Tibial artery (tissue), 4 donors: ENCODE measurements around the gene RNF144A.

Experiments
- DNase-seq, 2 donors: peaks; one replicate each; pipeline ENCODE4 v3.0.0-alpha.2; 2019
- H3K27ac ChIP-seq, 2 donors: fragments of 200-600 bp; sonication (generic) in 1 of 2; 1 replicate in 1 of 2; 2 replicates in 1 of 2; pipeline ENCODE4 v1.5.1; 2018 to 2019; ENCODE audit warnings: mild to moderate bottlenecking in 1 of 2
- H3K27me3 ChIP-seq, 2 donors: fragments of 200-600 bp; sonication (generic) in 1 of 2; one replicate each; pipeline versions ENCODE4 v1.5.1 to v1.6.0; 2016 to 2019
- H3K36me3 ChIP-seq, 3 donors: fragments of 200-600 bp; sonication (generic) in 2 of 3; one replicate each; pipeline ENCODE4 v1.5.1; 2016 to 2019; ENCODE audit warnings: mild to moderate bottlenecking in 2 of 3
- H3K4me1 ChIP-seq, 4 donors: fragments of 200-600 bp; sonication (generic) in 2 of 4; 1 replicate in 3 of 4; 2 replicates in 1 of 4; pipeline ENCODE4 v1.5.1; 2016 to 2019
- H3K4me3 ChIP-seq, 2 donors: fragments of 200-600 bp; sonication (generic) in 1 of 2; 1 replicate in 1 of 2; 2 replicates in 1 of 2; pipeline ENCODE4 v1.5.1; 2018 to 2019; ENCODE audit warnings: mild to moderate bottlenecking in 2 of 2
- H3K9me3 ChIP-seq, 3 donors: fragments of 200-600 bp; sonication (generic) in 1 of 3; one replicate each; pipeline ENCODE4 v1.5.1; 2016 to 2019
- CTCF ChIP-seq, 2 experiments: fragments of 200-600 bp in 1 of 2; fragments of 450-650 bp in 1 of 2; IDR thresholded peaks; one replicate each; pipeline ENCODE4 v1.5.1; 2017 to 2019; ENCODE audit warnings: antibody characterized with exemption in 2 of 2, mild to moderate bottlenecking in 1 of 2, moderate library complexity in 1 of 2
- intact Hi-C: fragments of 100-400 bp; cut with DNase I; formaldehyde crosslinking; loops from one replicate; pipeline ENCODE4 v1.15.0; 2023; ENCODE audit warnings: low total_unique reads

RNF144A gene

GRCh38 chr2:6970551-6970950 is 53.3 kb downstream of the RNF144A start:
- no peak for TF ChIP-seq CTCF (IDR thresholded peaks at IDR 0.05)
- Histone ChIP-seq H3K36me3 (no peaks in the 10 kb centered on the region), H3K9me3 (no peaks in the 10 kb centered on the region), H3K4me1 (no peaks in the 10 kb centered on the region), H3K4me3 (no peak overlapping the region), H3K27ac (no peak overlapping the region), H3K27me3 (no peaks in the 10 kb centered on the region)
- DNase-seq: no peak
- intact Hi-C loops: no loop called here

- no peaks in the 10 kb centered on the region for H3K36me3 ChIP-seq
- H3K4me3 ChIP-seq: no peak overlapping the region
- H3K9me3 ChIP-seq: no peaks in the 10 kb centered on the region
- no peak for DNase-seq
- intact Hi-C loops: no loop called here
- H3K4me1 ChIP-seq: no peaks in the 10 kb centered on the region
- no peak overlapping the region for H3K27ac ChIP-seq
- H3K27me3 ChIP-seq: no peaks in the 10 kb centered on the region
- TF ChIP-seq CTCF (IDR thresholded peaks at IDR 0.05): no peak
Measured at GRCh38 chr2:6970976-6971480, 53.8 kb downstream of the RNF144A start.

- H3K9me3 ChIP-seq: no peaks in the 10 kb centered on the region
- H3K27me3 ChIP-seq: no peaks in the 10 kb centered on the region
- H3K36me3 ChIP-seq: no peaks in the 10 kb centered on the region
- no peak overlapping the region for H3K27ac ChIP-seq
- H3K4me1 ChIP-seq: no peaks in the 10 kb centered on the region
- intact Hi-C loops: no loop called here
- TF ChIP-seq CTCF (IDR thresholded peaks at IDR 0.05): no peak
- DNase-seq: no peak
- H3K4me3 ChIP-seq: no peak overlapping the region
Measured at GRCh38 chr2:6971502-6971901, 54.3 kb downstream of the RNF144A start.

- intact Hi-C loops: no loop called here
- Histone ChIP-seq H3K36me3 (no peaks in the 10 kb centered on the region), H3K4me3 (no peak overlapping the region), H3K27ac (no peak overlapping the region), H3K9me3 (no peaks in the 10 kb centered on the region), H3K4me1 (no peaks in the 10 kb centered on the region), H3K27me3 (no peaks in the 10 kb centered on the region)
- TF ChIP-seq CTCF (IDR thresholded peaks at IDR 0.05): no peak
- DNase-seq: no peak
Measured at GRCh38 chr2:6972067-6972710, 55.0 kb downstream of the RNF144A start.

- H3K4me3 ChIP-seq: no peak overlapping the region
- no peaks in the 10 kb centered on the region for H3K36me3 ChIP-seq
- no peak for DNase-seq
- no peak overlapping the region for H3K27ac ChIP-seq
- TF ChIP-seq CTCF (IDR thresholded peaks at IDR 0.05): no peak
- intact Hi-C loops: no loop called here
- no peaks in the 10 kb centered on the region for H3K4me1 ChIP-seq
- no peaks in the 10 kb centered on the region for H3K9me3 ChIP-seq
- no peaks in the 10 kb centered on the region for H3K27me3 ChIP-seq
Measured at GRCh38 chr2:6973895-6974545, 56.8 kb downstream of the RNF144A start.
